ENCODE measurements around the gene ADARB1. TPM values are rescaled to one million over a fixed set of nuclear protein-coding genes. Genes with fewer than 3 reads are reported as not detected.

Gene ADARB1
- polyA plus RNA-seq, 3 donors: 0.40 to 2.6 (median 1.0) TPM

- Mint-ChIP-seq H3K36me3 (peaks cover 28 to 32% of the 10 kb centered on the region in 2 donors), H3K4me1 (no peaks in the 10 kb centered on the region), H3K4me3 (no peak overlapping the region), H3K9me3 (peaks cover 0 to 6% (median 1%) of the 10 kb centered on the region in 7 donors), H3K27me3 (ENCODE audit: low read depth in 3 of 3) (no peaks in the 10 kb centered on the region), H3K27ac (no peak overlapping the region)
- Histone ChIP-seq H3K27me3 (ENCODE audit: control insufficient read depth in 2 of 2, insufficient read depth in 2 of 2, low read length in 2 of 2) (no peaks in the 10 kb centered on the region), H3K27ac (ENCODE audit: low read depth in 1 of 2, low read length in 2 of 2) (no peak overlapping the region), H3K9ac (ENCODE audit: insufficient read depth, low read length, poor library complexity, severe bottlenecking) (no peak overlapping the region), H2AFZ (ENCODE audit: insufficient read depth, low read depth, low read length, poor library complexity, severe bottlenecking) (no peak overlapping the region), H3K4me3 (replicated peaks in 1 of 3; ENCODE audit: low read depth in 2 of 3, low read length in 3 of 3) (no peak overlapping the region), H4K20me1 (ENCODE audit: insufficient read depth, low read length) (no peaks in the 10 kb centered on the region), H3K36me3 (replicated peaks in 1 of 2; ENCODE audit: control insufficient read depth in 1 of 2, insufficient read depth in 2 of 2, low read length in 2 of 2) (peaks cover 58 to 87% of the 10 kb centered on the region in 2 donors), H3K9me3 (replicated peaks in 1 of 2; ENCODE audit: control insufficient read depth in 1 of 2, insufficient read depth in 1 of 2, low read length in 2 of 2) (peaks cover 12 to 27% of the 10 kb centered on the region in 2 donors), H3K4me2 (replicated peaks; ENCODE audit: extremely low read depth, low read length, poor library complexity, severe bottlenecking) (no peak overlapping the region), H3K4me1 (ENCODE audit: control insufficient read depth in 1 of 2, insufficient read depth in 2 of 2, low read length in 2 of 2) (no peaks in the 10 kb centered on the region), H3K79me2 (ENCODE audit: insufficient read depth, low read length) (no peaks in the 10 kb centered on the region)
- WGBS (ENCODE audit: insufficient coverage): 98% methylated on average over 13 of the region's 13 CpGs
- intact Hi-C loops (cut with micrococcal nuclease): no loop called here
- no peak for TF ChIP-seq CTCF (IDR thresholded peaks at IDR 0.05)
- no peak for DNase-seq
Observed at GRCh38 chr21:45270306-45270821, 196.0 kb downstream of the ADARB1 start.

Other genes with a start within 250 kb of the ADARB1 start
- gene PTTG1IP, start 200.9 kb upstream of the ADARB1 start, polyA plus RNA-seq: 100 to 1,000 TPM; 118 to 238 (median 206) TPM
- gene ITGB2, start 153.7 kb upstream of the ADARB1 start, polyA plus RNA-seq: 1,000 to 10,000 TPM; 1,470 to 1,628 (median 1,602) TPM
- 1 to 10 TPM; 7.5 to 9.0 (median 9.0) TPM for gene SLX9, start 134.6 kb upstream of the ADARB1 start, polyA plus RNA-seq
- 10 to 100 TPM in 1 of 3 donors, 1 to 10 TPM in 2; 1.8 to 21.3 (median 2.8) TPM for gene POFUT2, start 213.3 kb downstream of the ADARB1 start, polyA plus RNA-seq

All from CD14-positive monocyte (primary cell).